ENCODE measurements around the gene SLC45A3. TPM values are rescaled to one million over a fixed set of nuclear protein-coding genes. Genes with fewer than 3 reads are reported as not detected.

The SLC45A3 gene
- total RNA-seq, 2 donors from 2014 or later: 3.6 to 5.3 TPM

- intact Hi-C loops (cut with DNase I): no loop called here
- DNase-seq (ENCODE audit: low spot score): no peak
These were observed 54.1 kb downstream of the SLC45A3 start for GRCh38 chr1:205626216-205626615.

DNA sequence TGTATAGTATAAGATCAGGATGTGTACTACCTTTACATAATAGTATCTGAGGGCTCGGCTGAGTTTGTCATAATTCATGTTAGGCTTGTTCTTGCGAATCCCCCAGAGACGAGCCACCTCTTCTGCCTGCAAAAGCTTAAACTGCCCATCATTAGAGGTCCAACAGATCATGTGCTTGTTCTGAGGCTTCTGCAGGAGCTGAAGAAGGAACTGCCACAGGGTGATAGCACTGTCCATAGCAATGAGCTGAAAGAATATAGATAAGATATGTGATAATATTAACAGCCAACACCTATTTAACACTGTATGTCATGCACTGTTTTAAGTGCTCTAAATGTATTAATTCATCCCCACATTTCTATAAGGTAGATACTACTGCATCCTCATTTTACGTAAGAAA, 56.7 kb downstream of the SLC45A3 start:
- intact Hi-C loops (cut with DNase I): no loop called here
- DNase-seq (ENCODE audit: low spot score): no peak

GRCh38 chr1:205620269-205620668, 60.0 kb downstream of the SLC45A3 start:
- DNase-seq (ENCODE audit: low spot score): no peak
- intact Hi-C loops (cut with DNase I): no loop called here

- no peak for DNase-seq (ENCODE audit: low spot score)
- intact Hi-C loops (cut with DNase I): no loop called here
These were observed 60.9 kb downstream of the SLC45A3 start for GRCh38 chr1:205619376-205619775.

GRCh38 chr1:205616563-205617293, 63.6 kb downstream of the SLC45A3 start:
- intact Hi-C loops (cut with DNase I): no loop called here
- DNase-seq (ENCODE audit: low spot score): no peak

DNA sequence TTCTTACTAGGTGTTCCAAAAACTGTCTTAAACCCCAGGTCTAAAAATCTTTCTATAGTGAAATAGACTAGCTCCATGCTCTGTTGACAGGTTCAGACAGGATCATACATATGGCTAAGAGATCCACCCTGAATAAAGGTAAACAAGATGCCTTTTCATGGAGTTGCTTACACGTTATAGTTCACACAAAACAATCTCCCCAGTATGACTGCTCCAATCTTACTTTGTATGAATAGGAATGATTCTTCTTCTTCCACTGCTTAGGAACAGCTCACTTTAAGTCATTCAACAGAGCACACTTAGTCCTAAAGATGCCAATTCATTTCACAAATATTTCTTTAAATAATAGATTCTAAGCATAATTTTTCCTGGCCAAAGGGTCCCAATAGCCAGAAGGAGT, 64.5 kb downstream of the SLC45A3 start:
- DNase-seq (ENCODE audit: low spot score): no peak
- intact Hi-C loops (cut with DNase I): no loop called here

- intact Hi-C loops (cut with DNase I): no loop called here
- no peak for DNase-seq (ENCODE audit: low spot score)
These were observed 66.4 kb downstream of the SLC45A3 start for GRCh38 chr1:205613854-205614412.

DNA sequence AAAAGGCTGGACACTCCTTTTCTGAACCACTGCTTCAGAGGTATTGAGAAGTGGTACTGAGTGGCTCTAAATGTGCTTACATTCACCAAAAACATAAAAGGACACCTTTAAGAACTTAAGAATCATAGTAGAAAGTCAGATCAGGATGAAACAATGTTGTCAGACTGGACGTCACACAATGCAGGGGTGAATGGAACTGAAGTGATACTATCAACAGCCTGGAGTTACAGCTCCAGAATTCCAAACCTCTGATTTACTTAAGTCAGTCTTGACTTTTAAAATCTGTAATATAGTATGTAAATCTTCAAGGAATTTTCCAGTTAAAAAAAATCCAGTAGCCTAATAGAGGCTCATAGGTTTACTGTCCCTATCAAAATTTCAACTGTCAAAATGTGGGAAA, 67.8 kb downstream of the SLC45A3 start:
- intact Hi-C loops (cut with DNase I): no loop called here

GRCh38 chr1:205612104-205612503, 68.2 kb downstream of the SLC45A3 start:
- no peak for DNase-seq (ENCODE audit: low spot score)
- intact Hi-C loops (cut with DNase I): no loop called here

More for the DNA sequence above, 67.8 kb downstream of the SLC45A3 start:
- no peak for DNase-seq (ENCODE audit: low spot score)

DNA sequence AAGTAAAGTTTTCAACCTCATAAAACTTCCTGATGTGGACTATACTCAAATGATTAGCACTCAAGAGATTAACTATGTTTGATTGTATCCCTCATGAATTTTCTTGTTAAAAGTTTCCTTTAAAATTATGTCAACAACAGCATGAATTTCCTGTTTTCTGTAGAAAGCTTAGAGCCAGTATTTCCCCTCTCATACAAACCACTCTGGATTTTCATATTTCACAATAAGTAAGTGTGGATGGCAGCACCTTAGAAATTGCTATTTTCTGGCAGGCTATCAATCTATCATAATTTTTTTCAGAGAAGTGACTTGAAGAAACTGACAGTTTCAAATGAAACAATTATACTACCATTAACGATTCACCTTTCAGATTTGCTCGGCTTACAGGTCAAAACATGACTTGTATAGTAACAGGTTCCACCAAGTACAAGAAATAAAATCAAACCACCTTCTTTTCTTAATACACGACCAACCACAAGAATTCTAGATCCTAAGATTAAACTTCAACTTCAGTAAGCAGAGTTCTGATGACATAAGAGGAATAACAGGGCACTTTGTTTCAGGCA, 69.3 kb downstream of the SLC45A3 start:
- no peak for DNase-seq (ENCODE audit: low spot score)
- intact Hi-C loops (cut with DNase I): no loop called here

GRCh38 chr1:205610036-205610435, 70.3 kb downstream of the SLC45A3 start:
- DNase-seq (ENCODE audit: low spot score): no peak
- intact Hi-C loops (cut with DNase I): no loop called here

Other genes with a start within 250 kb of the SLC45A3 start
- not detected for gene BLACAT1, start 224.5 kb downstream of the SLC45A3 start, total RNA-seq
- 1 to 10 TPM; 5.8 to 5.9 TPM for gene CDK18, start 175.8 kb downstream of the SLC45A3 start, total RNA-seq
- 10 to 100 TPM; 49.8 to 54.6 TPM for gene ELK4, start 48.5 kb downstream of the SLC45A3 start, total RNA-seq
- 100 to 1,000 TPM; 157 to 168 TPM for gene NUCKS1, start 69.7 kb upstream of the SLC45A3 start, total RNA-seq
- gene RAB29, start 95.0 kb upstream of the SLC45A3 start, total RNA-seq: 10 to 100 TPM; 19.8 to 23.9 TPM
- 10 to 100 TPM; 20.7 to 27.8 TPM for gene SLC41A1, start 132.7 kb upstream of the SLC45A3 start, total RNA-seq
- gene PM20D1, start 169.6 kb upstream of the SLC45A3 start, total RNA-seq: under 1 TPM; 0.23 to 0.24 TPM

All from posterior vena cava (tissue), 2 donors.